Germinal center (tissue), 1 donor: Measurements from ENCODE around the gene ROPN1.
A peak's percentile ranks its signal among the peaks of the same experiment; 100 is the strongest.
"Not testable (repeated sequence)": the region's sequence is repeated elsewhere in the genome, so short reads cannot be mapped to it uniquely, and the experiment has no call there.

Experiments used
- DNase-seq: peaks from one replicate; pipeline ENCODE4 v3.0.0; 2012; ENCODE audit warnings: mixed read lengths, low spot score

The ROPN1 gene

DNA sequence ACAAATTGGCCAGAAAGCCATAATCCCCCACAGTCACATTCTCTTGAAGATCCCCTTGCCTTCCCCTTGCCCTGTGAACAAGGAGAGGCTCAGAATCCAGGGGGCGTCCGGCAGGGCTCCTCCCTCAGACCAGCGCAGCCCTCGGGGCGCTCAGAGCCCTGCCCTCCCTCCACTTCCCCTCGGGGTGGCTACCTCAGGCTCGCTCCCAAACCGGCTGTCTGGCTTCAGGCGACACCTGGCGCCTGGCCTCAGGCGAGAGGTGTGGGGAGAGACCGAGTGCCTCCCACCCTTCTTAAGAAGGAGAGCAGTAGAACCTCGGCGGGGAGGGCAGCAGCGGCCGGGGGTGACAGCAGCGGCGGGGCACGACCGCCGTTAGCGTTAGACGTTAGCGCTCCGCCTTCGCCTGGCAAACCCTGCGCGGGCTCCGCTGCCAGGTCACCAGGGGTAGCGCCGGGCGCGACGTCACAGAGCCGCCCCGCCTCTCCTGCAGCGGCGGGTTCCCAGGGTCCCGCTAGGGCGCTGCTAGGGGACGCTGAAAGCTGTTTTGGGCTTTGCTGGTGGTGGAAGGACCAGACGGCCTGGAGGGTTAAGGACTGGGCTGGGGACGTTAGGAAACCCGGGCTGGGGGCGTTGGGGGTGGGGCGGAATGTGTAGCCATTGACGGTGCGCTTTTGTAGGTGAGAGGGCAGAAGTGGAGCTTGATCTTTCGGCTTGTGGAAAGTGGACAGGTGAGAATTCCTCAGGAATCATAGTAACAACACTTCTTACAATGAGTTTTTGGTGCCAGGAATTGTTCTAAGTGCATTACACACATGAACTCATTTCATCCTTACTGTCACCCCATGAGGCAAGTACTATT is at the start of gene ROPN1:
TSS of gene ROPN1 (minus strand) at position 395 of the 859 bp plus-strand sequence. CDS start 11,643 bp downstream, outside the sequence.
- not testable (repeated sequence) for DNase-seq

DNA sequence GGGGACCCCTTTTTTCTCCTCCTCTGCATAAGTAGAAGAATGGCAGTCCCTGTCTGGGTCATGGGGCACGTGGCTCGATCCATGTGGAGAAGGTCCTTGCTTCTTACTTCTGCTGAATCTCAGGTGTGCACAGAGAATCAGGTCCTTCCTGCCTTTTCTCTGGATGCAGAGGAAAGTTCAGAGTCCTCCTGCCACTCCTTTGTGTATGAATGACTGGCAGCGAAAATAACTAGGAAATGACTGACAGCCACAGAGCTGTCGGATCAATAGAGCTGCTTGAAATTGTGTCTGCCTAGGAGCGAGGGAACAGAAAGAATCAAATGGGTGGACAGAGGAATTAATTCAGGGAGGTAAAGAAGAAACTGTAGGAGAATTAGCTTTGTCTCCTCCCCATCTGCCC is 49.6 kb upstream of the ROPN1 start:
- DNase-seq = no peak

DNA sequence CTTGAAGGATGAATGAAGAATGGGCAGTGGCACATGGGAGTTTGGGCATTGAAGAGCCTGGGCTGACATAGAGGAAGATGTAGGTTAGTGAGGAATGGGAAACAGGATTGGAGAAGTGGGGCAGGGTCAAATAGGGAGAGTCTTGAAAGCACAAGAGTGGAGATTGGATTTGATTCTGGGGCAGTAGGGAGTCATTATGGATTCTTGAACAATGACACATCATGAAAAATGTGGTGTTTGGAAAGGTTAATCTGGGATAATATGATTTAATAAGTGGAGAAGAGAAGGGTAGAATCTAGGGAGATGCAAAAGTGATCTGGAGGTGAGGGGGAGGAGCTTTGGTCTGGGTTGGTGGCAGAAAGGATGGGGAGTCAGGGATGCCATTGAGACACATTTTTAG is 45.4 kb upstream of the ROPN1 start:
- DNase-seq = no peak

DNA sequence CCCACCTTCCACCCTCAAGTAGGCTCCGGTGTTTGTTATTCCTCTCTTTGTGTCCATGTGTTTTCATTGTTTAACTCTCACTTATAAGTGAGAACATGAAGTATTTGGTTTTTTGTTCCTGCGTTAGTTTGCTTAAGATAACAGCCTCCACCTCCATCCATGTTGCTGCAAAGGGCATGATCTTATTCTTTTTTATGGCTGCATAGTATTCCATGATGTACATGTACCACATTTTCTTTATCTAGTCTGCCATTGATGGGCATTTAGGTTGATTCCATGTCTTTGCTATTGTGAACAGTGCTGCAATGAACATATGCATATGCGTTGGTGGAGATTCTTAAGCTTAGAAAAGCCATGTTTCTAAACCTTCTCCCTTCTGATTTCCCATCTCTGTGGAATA is 44.3 kb upstream of the ROPN1 start:
- DNase-seq = not testable (repeated sequence)

DNA sequence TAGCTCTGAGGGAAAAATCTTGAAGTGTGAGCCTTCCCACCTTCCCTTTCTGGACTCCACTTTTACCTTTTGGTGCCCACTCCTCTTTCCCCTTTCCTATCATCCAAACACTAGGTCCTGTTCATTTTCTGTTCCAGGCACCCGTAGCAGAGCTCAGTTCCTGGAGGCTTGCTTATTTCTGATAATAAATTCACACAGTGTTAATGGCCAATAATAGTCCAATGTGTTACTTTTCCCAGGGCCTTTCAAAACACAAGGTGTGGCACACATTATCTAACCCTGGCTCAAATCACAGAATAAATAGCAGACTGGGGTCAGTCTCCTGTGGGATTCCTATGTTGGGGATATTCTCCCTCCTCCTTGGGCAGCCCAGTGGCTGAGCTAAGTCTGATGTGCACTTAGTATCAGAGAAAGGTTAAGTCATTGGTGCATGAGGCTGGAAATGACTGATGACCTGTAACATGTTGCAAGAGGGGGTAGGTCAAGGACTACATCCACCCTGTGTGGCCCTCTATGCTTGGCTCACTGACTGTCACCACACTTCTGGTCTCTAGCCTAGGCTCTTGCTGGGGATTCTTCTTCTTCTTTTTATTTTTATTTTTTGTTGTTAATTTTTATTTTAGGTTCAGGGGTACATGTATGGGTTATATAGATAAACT is 43.7 kb upstream of the ROPN1 start:
- DNase-seq = no peak

DNA sequence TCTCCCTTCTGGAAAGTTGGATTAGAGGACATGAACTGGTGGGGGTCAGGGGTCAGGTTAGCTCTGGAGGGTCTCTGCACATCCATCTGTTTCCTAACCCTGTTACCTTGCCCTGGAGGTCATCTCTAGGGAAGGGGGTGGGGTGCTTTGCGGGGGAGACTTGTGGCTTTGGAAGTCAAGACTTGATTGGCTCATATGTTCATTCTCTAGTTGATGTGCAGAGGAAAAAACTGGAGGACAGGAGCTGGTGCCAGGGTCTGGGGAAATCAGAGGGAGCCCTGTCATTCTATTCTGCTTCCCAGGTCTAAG is 42.9 kb upstream of the ROPN1 start:
- DNase-seq = no peak

DNA sequence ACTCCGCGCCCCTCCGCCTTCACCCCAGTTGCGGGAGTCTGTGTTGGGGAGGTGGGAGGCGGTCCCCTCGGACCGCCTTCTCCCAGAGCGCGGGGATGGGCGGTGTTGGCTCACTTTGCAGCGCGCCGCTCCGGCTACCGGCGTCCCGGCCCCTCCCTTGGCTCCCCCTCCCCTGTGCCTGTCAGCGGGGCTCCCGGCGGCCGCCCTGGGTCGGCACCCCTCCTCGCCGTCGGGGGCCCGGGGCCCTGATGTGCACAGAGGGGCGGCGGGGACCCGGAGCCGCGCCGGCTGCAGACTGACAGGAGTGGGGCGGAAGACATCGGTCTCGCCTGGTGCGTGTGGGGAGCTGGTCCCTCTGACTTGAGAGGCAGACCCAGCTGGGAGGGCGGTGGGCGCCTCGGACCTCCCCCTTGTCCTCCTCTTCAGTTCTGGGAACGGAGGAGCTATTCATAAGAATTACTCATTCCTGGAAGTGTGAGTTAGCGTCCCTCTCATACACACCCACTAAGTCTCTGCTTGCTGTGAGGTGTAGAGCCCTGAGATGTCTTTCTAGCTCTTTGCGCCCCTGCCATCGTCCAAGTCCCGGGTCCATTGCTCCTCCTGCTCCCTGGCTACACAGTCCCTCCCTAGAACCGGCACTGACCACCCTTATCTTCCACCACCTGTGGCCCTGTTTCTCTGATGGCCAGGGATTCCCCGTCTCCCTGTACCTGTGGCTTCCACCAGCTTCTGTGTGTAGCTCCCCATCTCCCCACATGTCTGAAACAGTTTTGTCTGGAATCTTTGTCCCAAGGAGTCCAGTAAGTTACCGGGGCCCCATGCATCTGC is 42.3 kb upstream of the ROPN1 start:
- DNase-seq = peak; percentile 8

DNA sequence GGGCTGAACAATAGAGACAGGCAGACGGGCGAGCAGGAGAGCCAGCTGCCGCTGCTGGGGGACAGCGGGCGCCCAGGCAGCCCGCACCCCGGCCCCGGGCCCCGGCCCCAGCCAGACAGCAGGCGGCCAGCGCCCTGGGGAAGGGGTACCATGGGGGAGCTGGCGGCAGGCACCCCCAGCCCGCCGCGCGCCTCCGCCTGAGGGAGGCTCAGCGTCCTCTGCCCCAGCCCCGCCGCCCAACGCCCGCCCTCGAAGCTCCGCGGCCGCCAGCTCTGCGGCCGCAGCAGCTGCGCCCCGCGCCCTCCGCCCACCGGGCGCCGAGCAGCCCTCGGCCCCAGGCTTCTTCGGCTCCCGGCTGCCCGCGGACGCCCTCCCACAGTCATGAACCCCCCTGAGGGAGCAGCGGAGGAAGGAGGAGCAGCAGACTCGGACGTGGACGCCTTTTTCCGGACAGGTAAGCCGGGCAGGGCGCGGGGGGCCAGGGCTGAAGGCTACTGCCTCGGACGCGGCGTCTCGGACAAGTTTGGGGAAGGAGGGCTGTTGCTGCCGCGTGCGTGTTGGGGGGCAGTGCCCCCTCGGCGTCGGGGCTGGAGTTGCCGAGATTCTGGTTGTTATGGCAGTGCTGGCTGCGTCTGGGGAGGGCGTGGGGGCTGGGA is 41.6 kb upstream of the ROPN1 start, which contains the start of gene KALRN:
TSS of gene KALRN (plus strand) at position 10 of the 656 bp plus-strand sequence.
- peak; percentile 9 for DNase-seq

DNA sequence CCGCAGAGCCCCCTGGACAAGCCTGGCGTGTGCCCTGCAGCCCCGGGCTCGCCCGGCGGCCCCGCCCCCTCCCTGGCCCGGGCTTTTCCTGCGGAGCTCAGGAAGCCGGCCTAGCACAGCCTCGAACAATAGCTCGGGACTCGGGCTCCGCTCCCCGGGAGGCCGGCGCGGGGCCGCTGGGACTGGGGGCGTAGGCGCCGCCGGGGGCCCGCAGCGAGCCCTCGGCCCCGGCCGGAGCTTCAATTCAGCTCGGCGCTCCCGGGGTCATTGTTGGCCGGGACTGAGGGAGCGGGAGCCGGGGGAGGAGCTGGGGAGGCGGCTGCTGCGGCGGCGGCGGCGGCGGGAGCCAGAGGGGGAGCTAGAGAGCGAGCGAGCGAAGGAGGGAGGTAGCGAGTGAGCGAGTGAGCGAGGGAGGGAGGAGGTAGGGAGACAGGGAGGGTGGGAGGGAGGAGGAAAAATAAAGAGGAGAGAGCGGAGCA is 41.0 kb upstream of the ROPN1 start:
- peak; percentile 79 for DNase-seq

DNA sequence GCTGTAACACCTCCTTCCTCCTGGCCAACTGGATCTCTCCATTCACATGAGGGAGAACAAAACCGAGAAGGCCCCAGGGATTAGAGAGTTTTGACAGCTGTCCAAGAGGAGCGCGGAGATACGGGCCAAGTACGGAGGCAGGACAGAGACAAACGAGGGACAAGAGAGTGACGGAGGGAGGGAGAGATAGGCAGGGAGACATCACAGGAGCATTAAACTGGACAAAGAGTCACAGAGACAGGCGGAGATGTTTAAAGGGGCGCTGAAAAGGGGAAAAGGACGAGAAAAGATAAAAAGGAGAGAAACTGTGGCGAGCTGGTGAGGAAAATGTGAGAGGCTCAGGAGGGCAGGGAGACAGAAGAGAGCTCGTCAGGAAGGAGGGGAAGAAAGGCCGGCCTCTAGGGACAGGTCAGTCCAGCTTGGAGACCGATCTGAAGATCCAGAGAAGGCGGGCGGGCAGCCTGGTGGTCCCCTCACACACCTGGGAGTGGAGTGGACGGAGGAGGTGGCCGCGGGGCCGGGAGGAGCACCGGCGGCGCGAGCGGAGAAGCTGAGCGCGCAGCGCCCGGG is 40.5 kb upstream of the ROPN1 start:
- no peak for DNase-seq

DNA sequence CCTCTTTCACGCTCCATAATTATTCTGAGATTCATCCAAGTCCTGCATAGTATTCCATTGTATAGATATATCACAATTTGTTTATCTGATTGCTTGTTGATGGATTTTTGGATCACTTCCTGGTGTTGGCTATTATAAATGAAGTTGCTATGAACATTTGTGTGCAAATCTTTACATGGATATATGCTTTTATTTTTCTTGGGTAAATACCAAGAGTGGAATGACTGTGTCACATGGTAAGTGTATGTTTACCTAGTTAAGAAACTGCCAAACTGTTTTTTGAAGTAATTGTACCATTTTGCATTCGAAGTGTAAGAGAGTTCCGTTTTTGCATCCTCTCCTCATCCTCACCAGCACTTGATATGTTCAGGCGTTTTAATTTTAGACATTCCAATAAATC is 34.6 kb upstream of the ROPN1 start:
- DNase-seq = no peak

DNA sequence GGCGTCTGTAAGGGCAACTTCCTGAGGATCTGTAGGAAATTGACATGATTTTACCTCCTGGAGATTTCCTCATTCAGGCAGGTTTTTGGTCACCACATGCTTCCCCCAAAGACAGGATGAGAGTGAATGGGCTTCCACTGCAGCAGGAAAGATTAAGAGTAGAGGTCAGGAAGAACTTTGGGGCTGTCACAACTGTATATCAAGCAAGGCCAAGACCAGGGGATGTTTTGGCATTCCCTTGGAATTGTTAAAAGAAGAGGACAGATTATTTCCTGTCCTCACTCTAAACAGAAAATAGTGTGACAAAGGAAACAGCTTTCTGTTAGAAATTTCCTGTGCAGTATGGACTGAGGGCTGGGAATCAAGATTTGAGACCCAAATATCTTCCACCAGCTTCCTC is 31.6 kb upstream of the ROPN1 start:
- DNase-seq = not testable (repeated sequence)

DNA sequence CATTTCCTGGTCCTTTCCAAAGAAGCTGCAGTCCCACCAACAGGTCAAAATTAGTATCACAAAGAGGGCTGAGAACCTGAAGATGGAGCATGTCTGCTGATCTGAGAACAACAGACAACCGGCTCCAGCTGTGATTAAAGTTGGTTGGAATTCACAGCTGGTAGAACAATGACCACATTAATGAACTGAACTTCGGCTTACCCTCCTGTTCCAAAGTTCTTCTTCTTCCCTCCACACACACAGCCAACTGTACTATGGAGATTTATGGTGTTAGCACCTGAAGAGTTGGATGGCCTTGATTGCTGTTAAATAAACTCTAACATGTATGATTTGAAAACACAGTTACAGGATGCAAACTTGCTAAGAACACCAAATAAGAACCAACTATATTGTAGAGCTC is 27.4 kb upstream of the ROPN1 start:
- no peak for DNase-seq

DNA sequence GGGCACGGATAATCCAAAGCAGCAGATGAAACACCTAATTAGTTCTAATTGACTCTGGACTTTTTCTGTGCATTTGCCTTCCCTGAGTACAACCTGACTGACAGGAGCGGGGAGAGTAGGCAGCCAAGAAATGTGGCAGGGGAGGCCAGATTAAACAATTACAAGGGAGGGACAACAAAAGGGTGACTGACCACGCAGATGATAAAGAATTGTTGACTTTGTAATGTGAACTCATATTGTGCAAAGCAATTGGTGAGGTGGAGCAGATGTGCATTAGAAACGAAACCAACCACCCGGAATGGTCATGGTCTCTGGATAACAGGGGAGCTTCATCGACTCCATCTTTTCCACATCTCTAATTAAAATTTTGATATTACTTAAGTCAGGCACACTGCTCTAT is 25.6 kb upstream of the ROPN1 start:
- not testable (repeated sequence) for DNase-seq

DNA sequence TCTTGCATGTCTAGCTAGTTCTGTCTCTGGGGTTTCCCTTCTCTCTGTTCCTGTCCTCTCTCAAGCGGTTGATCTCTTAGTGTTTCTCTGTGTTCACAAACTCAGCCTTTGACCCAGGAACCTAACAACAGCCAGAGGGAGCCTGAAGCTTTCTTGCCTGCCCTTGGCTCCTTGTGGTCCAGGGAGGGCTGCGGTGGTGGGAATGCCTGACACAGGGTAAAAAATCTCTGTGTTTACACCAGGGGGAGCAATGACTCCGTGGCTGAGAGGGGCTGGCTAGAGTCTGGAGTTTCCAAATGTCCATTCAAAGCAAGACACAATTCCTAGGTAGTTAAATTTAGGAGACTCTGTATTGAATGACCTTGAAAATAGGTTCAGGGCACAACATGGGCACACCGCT is 24.6 kb upstream of the ROPN1 start:
- DNase-seq = not testable (repeated sequence)

DNA sequence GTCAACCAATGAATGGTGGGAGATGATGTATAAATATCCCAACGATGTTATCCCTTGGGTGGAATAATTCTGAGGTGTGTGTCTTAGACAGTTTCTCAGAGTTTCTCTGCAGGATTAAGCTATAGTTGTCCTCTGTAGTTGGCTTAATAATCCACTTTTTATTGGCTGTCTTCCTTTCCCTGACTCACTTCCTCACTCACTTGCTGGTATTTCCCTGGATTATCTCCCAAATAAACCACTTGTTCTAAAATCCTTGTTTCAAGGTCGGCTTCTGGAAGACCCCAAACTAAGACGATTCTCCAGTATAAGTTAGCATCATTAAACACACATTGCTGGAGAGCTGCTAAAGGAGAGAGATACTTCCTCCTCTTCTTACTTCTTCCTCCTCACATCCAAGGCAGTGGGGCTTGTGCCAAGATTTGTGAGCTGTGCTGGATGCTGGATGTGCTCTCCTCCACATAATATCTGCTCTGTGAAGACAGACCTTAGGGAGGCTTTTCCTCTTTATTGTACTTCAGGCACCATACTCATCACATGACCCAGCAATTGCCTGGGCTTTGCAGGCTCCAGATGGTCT is 22.5 kb upstream of the ROPN1 start:
- DNase-seq = no peak

DNA sequence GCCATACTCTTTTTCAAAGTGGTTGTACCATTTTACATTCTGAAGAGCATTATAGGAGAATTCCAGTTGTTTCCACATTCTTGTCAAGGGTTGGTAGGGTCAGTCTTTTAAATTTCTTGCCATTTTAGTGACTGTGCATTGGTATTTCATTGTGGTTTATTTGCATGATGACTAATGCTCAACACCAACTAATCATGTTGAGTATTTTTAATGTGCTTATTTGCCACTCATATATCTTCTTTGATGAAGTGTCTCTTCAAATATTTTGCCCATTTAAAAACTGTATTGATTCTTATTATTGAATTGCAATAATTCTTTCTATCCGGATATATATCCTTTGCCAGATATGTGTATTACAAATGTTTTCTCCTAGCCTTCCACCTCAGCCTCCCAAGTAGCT is 16.4 kb upstream of the ROPN1 start:
- DNase-seq = not testable (repeated sequence)

DNA sequence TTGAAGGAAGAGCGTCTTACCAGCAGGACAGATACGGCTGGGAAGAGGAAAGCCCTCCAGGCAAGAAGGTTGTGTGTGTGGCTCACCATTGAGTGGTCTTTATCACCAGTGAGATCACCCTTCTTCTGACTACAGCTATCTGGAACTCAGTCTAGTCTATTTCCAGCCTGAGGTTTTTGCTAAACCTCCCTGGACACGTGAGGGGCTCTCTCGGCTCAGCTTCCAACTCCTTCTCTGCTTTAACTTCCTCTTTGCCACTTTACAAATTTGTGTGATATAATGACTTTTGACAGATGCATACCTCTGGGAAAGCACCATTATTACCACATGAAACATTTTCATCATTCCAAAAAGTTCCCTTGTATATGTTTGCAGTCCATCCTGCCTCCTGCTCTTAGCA is 15.3 kb upstream of the ROPN1 start:
- no peak for DNase-seq

DNA sequence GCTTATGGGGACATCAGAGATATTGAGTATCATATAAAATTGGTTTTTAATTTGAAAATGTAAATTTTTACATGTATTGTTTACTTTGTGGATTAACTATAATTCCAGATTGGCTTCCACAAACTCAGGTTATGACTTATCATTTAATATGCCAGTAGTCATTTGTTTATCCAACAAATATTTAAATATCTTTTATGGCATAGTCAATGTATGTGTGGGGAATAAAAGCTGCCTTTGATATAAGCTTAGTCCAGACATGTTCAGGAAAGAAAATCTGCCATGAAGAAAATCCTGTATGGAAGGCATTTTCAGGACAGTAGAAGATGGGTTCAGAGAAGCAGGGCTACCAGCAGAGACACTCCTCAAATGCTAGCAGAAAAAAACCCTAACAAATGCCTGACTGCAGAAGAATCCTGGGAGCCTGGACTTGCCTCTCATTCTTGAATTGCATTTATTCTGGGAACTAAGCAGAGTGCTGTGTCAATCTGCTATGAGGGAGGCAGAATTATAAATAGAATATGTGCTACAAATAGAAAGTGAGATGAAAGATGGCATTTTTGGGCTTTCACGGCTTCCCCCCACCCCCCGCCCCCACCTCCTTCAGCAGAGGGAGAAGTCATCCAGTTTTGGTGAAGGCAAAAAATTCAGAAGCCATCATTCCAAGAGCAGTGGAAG is 10.6 kb upstream of the ROPN1 start:
- not testable (repeated sequence) for DNase-seq

DNA sequence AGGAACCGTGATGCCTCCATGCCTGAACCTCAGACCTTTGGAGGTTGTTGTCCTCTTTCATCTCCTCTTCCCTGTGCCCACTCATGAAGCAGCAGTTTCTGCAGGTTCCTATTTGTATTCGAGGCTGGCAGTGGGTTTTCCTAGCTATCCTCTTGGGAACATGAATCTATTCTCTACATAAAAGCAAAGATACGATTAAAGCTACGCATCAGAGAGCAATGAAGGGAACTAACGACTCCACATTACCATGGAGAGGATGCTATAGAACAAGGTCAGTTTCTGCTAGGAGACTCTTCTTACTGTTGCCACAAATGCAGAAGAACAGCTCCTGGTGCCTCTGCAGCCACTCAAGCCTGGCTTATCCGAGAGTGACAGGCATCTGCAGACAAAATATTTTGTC is 9.4 kb upstream of the ROPN1 start:
- DNase-seq = not testable (repeated sequence)

DNA sequence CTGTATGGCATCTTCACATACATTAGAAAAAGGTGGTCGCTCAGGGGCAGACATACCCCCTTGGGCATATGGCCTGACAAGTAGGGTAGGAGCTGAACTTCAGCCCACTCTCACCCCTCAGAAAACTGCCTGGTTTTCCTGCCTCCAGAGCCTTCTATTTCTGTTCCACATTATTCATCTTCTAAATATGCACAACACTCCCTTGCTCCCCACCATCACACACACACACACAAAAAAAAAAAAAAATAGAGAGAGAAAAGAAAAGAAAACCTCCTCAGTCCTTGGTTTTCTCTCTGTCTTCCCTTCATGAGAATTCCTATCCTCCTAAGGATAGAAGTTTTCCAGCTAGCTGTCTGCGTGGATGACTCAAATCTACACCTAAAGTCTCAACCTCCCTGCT is 5.6 kb upstream of the ROPN1 start:
- DNase-seq = no peak
